ENCODE results near the gene SMIM5.
A peak's percentile ranks its signal among the peaks of the same experiment; 100 is the strongest.

SMIM5 gene

GRCh38 chr17:75614006-75614405 is 19.2 kb upstream of the SMIM5 start:
- Histone ChIP-seq H3K9me2 (replicated peaks; ENCODE audit: insufficient read depth, low read length) (no peaks in the 10 kb centered on the region), H2AFZ (ENCODE audit: low read length) (no peak overlapping the region), H3K27me3 (replicated peaks; ENCODE audit: insufficient read depth, low read length) (peaks cover 91% of the 10 kb centered on the region), H3K27ac (ENCODE audit: low read length) (no peak overlapping the region), H3K4me1 (ENCODE audit: low read length) (no peaks in the 10 kb centered on the region), H3K9ac (ENCODE audit: low read length) (no peak overlapping the region), H4K20me1 (ENCODE audit: insufficient read depth, low read length) (no peaks in the 10 kb centered on the region), H3K9me3 (replicated peaks; ENCODE audit: insufficient read depth, low read length) (no peaks in the 10 kb centered on the region), H3K4me3 (ENCODE audit: low read length) (no peak overlapping the region), H3K79me2 (ENCODE audit: low read length) (no peaks in the 10 kb centered on the region), H3F3A (ENCODE audit: insufficient read depth, low read length) (no peaks in the 10 kb centered on the region), H3K36me3 (replicated peaks; ENCODE audit: insufficient read depth, low read length) (no peaks in the 10 kb centered on the region), H3K4me2 (ENCODE audit: low read depth, low read length) (no peak overlapping the region)
- TF ChIP-seq, protein P1, sequence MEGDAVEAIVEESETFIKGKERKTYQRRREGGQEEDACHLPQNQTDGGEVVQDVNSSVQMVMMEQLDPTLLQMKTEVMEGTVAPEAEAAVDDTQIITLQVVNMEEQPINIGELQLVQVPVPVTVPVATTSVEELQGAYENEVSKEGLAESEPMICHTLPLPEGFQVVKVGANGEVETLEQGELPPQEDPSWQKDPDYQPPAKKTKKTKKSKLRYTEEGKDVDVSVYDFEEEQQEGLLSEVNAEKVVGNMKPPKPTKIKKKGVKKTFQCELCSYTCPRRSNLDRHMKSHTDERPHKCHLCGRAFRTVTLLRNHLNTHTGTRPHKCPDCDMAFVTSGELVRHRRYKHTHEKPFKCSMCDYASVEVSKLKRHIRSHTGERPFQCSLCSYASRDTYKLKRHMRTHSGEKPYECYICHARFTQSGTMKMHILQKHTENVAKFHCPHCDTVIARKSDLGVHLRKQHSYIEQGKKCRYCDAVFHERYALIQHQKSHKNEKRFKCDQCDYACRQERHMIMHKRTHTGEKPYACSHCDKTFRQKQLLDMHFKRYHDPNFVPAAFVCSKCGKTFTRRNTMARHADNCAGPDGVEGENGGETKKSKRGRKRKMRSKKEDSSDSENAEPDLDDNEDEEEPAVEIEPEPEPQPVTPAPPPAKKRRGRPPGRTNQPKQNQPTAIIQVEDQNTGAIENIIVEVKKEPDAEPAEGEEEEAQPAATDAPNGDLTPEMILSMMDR (IDR thresholded peaks at IDR 0.05; ENCODE audit: low read length): peak; percentile 20; the same call in 1 of the 2 replicates
- no peak for TF ChIP-seq EZH2 (optimal IDR thresholded peaks at IDR 0.05; ENCODE audit: low read depth, low read length)
- no peak for DNase-seq

DNA sequence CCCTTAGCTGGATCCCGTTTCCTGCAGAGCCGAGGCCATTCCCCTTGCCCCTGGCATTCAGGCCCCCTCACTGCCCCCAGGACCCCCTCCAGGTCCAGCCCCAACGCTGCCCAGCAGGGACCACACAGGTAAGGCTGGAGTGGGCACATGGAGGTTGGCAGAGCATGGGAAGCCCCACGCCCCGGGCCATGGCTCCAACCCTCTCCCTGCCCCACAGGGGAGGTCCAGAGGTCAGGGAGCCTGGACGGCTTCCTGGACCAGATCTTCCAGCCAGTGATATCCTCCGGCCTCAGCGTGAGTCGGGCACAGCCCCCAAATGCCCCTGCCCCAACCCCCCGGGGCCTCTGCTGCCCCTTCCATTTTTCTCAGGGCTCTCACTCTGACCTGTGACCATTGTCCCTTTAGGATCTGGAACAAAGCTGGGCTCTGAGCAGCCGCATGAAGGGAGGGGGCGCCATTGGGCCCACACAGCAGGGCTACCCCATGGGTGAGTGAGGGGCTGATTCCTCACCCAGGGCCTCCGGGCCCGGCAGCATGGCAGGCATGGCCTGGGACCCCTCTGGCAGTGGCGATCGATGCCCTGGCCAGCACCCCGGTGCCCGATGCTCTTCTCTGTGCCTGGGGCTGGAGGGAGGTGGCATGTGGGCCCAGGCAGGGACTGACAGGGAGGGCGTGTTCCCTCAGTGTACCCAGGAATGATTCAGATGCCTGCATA is 18.5 kb upstream of the SMIM5 start:
- TF ChIP-seq EZH2 (optimal IDR thresholded peaks at IDR 0.05; ENCODE audit: low read depth, low read length) (no peak), EZH2phosphoT487 (IDR thresholded peaks at IDR 0.05; ENCODE audit: low read length) (no peak)
- TF ChIP-seq, protein P1 (IDR thresholded peaks at IDR 0.05; ENCODE audit: low read length): no peak
- no peak overlapping the region for H3K4me2 ChIP-seq (ENCODE audit: low read depth, low read length)
- H3K9me3 ChIP-seq (replicated peaks; ENCODE audit: insufficient read depth, low read length): no peaks in the 10 kb centered on the region
- H3K4me3 ChIP-seq (ENCODE audit: low read length): no peak overlapping the region
- no peak for DNase-seq
- no peaks in the 10 kb centered on the region for H3K9me2 ChIP-seq (replicated peaks; ENCODE audit: insufficient read depth, low read length)
- H3F3A ChIP-seq (ENCODE audit: insufficient read depth, low read length): no peaks in the 10 kb centered on the region
- H3K9ac ChIP-seq (ENCODE audit: low read length): no peak overlapping the region
- H3K27ac ChIP-seq (ENCODE audit: low read length): no peak overlapping the region
- H3K4me1 ChIP-seq (ENCODE audit: low read length): no peaks in the 10 kb centered on the region
- no peaks in the 10 kb centered on the region for H3K36me3 ChIP-seq (replicated peaks; ENCODE audit: insufficient read depth, low read length)
- peaks cover 97% of the 10 kb centered on the region for H3K27me3 ChIP-seq (replicated peaks; ENCODE audit: insufficient read depth, low read length)
- H3K79me2 ChIP-seq (ENCODE audit: low read length): no peaks in the 10 kb centered on the region
- H4K20me1 ChIP-seq (ENCODE audit: insufficient read depth, low read length): no peaks in the 10 kb centered on the region
- H2AFZ ChIP-seq (ENCODE audit: low read length): no peak overlapping the region

DNA sequence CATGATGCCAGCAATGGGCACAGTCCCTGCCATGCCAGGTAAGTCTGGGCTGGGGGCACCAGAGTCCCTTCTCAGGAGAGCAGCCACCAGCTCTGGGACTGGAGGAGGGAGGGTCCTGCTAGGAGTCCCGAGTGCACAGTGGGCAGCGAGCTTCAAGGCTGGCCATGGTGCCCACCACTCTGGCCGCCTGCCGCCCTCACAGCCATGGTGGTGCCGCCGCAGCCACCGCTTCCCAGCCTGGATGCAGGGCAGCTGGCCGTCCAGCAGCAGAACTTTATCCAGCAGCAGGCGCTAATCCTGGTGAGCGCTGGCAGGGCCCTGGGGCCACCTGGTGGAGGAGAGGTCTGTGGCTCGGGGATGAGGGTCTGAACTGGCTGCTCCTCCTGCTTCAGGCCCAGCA is 17.9 kb upstream of the SMIM5 start:
- Histone ChIP-seq H4K20me1 (ENCODE audit: insufficient read depth, low read length) (no peaks in the 10 kb centered on the region), H2AFZ (ENCODE audit: low read length) (no peak overlapping the region), H3K4me2 (ENCODE audit: low read depth, low read length) (no peak overlapping the region), H3K4me3 (ENCODE audit: low read length) (no peak overlapping the region), H3K36me3 (replicated peaks; ENCODE audit: insufficient read depth, low read length) (no peaks in the 10 kb centered on the region), H3K79me2 (ENCODE audit: low read length) (no peaks in the 10 kb centered on the region), H3K9me2 (replicated peaks; ENCODE audit: insufficient read depth, low read length) (no peaks in the 10 kb centered on the region), H3F3A (ENCODE audit: insufficient read depth, low read length) (no peaks in the 10 kb centered on the region), H3K27me3 (replicated peaks; ENCODE audit: insufficient read depth, low read length) (peaks cover 97% of the 10 kb centered on the region), H3K9ac (ENCODE audit: low read length) (no peak overlapping the region), H3K27ac (ENCODE audit: low read length) (no peak overlapping the region), H3K9me3 (replicated peaks; ENCODE audit: insufficient read depth, low read length) (no peaks in the 10 kb centered on the region), H3K4me1 (ENCODE audit: low read length) (no peaks in the 10 kb centered on the region)
- no peak for TF ChIP-seq EZH2 (optimal IDR thresholded peaks at IDR 0.05; ENCODE audit: low read depth, low read length)
- TF ChIP-seq, protein P1 (IDR thresholded peaks at IDR 0.05; ENCODE audit: low read length): no peak
- no peak for TF ChIP-seq EZH2phosphoT487 (IDR thresholded peaks at IDR 0.05; ENCODE audit: low read length)
- DNase-seq: no peak

Data from MM.1S (cell line).